Stimulated activated CD8-positive, alpha-beta memory T cell treated with anti-CD3 and anti-CD28 coated beads, Interleukin-4, amount 100 ng/mL, for 48 hours (primary cell): ENCODE data around the gene KLHL18.
"Not testable (repeated sequence)": the region's sequence is repeated elsewhere in the genome, so short reads cannot be mapped to it uniquely, and the experiment has no call there.

ENCODE experiments used
- DNase-seq: peaks from one replicate; pipeline ENCODE4 v3.0.0-alpha.2; 2020

KLHL18 gene

GRCh38 chr3:47282424-47283192, at the start of gene KLHL18, which contains the start of gene KIF9:
KLHL18 (plus strand) TSS chr3:47282944; CDS start chr3:47282966, 22 bp downstream.
KIF9 (minus strand) TSS chr3:47282799; CDS start chr3:47277374, 5,425 bp downstream.
- peak; percentile 97 for DNase-seq

DNA sequence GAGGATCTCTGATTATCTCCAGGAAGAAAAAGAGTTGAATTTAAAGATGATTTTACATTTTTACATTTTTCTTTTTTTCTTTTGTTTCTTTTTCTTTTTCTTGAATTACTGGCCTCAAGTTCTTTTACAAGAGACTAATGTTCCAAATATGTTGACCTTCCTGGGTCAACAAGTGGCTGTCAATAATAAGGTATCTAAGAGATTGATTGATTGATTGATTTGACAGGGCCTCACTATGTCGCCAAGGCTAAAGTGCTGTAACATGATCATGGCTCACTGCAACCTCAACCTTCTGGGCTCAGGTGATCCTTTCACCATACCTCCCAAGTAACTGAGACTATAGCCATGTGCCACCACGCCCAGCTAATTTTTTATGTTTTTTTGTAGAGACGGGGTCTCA, 44.7 kb upstream of the KLHL18 start:
- DNase-seq, result no peak

DNA sequence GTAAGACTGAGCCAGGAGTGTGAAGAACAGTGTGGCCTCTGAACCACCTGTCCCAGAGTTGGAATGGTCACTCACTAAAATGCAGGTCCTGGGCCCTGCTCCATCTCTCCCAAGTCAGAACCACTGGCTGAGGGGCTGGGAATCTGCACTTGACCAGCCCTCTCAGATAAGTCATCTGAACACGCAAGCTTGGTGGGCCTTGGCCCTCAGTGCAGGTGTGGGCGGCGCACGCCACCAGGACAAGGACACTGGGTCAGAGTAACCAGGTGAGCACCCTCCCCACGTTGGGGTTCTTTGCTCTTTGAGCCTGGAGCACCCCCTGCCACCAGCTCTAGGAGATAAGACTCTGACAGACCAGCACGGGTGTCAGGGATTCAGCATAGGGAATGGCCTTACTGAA, 42.8 kb upstream of the KLHL18 start:
- DNase-seq, result no peak

- DNase-seq, result no peak
Observed at GRCh38 chr3:47243419-47244147, 39.2 kb upstream of the KLHL18 start.

- DNase-seq, result no peak
Observed at GRCh38 chr3:47244531-47245100, 38.1 kb upstream of the KLHL18 start.

GRCh38 chr3:47245271-47245670, 37.5 kb upstream of the KLHL18 start:
- DNase-seq, result no peak

DNA sequence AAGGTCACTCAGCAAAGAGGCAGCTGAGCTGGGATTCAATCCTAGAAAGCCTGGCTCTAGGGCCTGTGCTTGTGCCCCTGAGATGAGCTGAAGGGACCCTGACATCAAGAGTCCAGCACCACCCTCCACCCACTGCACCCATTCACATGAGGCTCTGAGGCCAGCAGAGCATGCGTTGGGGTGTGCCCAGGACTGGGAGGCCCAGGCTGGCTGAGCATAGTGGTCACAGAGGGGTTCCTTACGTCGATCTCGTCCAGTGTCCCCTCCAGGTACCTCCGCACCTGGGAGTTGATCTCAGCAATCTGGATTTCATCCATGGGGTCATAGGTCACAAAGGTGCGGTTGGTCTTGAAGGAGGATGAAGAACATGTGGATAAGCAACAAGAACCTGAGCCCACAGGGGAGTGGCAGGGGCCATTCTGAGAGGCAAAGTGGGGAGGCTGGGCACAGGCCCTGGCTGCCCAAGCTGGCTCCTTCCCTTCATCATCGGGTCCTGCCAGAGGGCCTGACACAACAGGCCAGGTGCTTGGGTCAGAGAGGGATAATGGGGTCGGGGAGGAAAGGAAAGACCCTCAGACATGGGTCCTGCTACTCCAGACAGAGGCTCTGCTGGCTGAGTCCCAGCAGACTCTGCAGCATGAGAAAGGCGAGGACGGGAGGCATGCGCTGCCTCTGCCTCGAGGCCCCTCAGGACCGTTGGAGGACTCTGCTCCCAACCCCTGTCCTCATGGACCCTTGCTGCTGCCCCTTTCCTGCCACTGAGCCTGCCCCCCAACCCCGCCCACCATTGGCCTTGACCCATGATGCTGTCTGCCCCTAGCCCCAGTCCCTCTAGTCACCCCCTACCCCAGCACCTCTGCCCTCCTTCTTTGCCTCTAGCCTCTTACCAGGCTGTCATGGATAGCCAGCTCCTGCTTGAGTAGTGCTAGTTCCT, 35.3 kb upstream of the KLHL18 start:
- DNase-seq, result no peak

DNA sequence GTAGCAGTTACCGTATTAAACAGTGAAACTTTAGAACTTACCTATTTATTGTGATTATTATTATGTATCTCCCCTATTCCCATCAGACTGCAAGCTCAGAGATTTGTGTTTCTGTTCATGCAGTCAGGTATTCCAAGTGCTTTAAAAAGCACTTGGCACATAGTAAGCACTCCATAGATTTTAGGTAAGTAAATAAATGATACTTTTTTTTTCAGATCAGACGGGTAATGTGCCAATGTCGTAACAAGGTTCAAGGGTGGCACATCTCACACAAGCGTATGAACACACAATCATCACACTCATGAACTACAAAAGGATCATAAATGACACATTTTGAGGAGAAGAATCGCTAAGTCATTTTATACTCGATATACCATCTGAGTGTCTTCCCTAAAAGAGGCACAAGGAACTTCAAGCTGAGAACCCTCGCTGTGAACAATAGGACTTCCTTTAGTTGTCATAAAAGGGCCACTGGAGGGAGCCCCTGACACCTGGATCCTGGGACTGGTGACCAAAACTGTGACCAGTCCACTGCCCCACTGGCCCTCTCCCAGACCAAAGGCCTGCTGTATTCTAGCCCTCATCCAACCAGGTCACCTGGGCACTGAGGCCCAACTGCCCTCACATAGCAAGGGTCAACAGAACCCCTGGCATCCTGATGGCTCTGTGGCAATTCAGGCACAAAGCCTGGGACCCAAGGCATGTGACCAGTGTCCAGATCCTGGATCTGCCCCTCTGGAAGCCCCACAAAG, 32.3 kb upstream of the KLHL18 start:
- no peak for DNase-seq

DNA sequence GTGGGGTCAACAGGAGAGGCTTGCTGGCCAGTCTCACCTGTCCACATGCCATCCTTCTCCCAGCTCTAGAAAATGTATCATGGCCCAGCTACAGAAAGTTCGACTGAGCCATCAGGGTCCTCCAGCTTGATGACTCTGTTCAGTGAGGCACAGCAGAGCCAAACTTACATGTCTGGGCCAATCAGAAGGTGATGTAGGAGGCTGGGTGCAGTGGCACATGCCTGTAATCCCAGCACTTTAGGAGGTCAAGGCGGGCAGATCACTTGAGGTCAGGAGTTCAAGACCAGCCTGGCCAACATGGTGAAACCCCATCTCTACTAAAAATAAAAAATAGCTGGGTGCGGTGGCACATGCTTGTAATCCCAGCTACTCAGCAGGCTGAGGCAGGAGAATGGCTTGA, 31.7 kb upstream of the KLHL18 start:
- not testable (repeated sequence) for DNase-seq

- no peak for DNase-seq
Observed at GRCh38 chr3:47251689-47252088, 31.1 kb upstream of the KLHL18 start.

- DNase-seq, result not testable (repeated sequence)
Observed at GRCh38 chr3:47256331-47256730, 26.4 kb upstream of the KLHL18 start.

GRCh38 chr3:47259114-47259513, 23.6 kb upstream of the KLHL18 start:
- DNase-seq, result no peak

DNA sequence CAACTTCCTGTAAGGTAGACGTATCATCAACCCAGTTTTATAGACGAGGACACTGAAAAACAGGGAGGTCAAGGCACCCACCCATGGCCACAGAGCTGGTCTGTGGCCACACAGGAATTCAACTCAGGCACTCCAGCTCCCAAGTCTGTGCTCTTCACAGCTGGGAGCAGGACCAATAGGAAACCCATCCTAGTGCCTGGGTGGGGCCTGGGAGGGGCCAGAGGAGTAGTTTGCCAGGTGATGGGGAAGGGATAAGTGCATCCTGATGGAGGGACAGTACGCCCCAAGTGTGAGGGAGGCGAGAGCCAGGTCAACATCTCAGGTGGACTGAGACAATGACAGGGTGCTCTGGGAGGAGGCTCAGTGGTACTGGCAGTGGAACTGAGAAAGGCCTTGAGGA, 22.1 kb upstream of the KLHL18 start:
- DNase-seq, result no peak

DNA sequence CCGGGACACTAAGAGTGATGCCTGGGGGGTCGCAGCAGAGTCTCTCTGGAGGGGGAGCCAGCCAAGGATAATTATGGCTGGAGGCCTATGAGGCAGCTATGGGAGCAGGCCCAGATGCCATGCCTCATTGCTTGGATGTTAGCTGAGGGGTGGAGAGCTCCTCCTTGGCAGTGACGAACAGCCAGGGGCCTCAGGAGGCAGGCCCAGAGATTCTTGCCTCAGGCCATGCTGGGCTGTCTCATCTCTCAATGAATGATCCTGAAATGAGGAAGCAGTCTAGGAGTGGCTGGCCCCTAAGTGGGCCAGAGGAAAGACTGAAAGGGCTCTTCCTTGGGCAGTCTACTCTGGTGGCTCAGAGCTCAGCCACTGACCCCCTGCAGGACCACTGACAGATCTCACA, 21.4 kb upstream of the KLHL18 start:
- DNase-seq, result no peak

GRCh38 chr3:47265008-47265407, 17.7 kb upstream of the KLHL18 start:
- DNase-seq, result no peak

GRCh38 chr3:47265725-47266428, 16.9 kb upstream of the KLHL18 start:
- no peak for DNase-seq

- DNase-seq, result peak; percentile 73
Observed at GRCh38 chr3:47266709-47267489, 15.8 kb upstream of the KLHL18 start.

DNA sequence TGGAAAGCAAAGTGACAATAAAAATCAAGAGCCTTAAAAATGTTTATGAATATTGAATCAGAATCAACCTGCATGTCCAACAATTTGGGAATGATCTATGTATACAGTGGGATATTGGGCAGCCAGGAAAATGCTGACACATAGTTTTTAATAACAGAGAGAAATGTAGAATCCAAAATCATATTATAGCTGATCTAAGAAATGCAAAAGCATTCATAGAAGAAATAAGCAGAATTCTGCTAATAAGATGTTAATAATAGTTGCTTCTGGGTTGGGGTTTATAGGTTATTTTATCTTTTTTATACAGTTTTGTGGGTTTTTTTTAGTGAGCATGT, 15.3 kb upstream of the KLHL18 start:
- no peak for DNase-seq

DNA sequence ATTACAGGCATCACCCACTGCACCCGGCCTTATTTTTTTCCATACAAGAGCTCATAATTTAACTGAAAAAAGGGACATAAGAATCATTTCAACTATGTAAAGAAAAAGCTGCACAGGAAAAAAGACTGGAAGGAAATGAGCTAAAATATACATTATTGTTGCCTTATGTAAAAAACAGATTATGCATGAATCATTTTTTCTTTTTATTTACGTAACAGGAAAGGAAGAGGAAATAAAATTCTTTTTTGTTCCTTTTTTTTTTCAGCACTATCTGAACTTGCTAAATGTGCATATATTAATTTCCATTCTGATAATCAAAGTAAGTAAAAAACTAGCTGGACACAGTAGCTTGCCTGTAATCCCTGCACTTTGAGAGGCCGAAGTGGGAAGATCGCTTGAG, 12.2 kb upstream of the KLHL18 start:
- DNase-seq, result no peak

DNA sequence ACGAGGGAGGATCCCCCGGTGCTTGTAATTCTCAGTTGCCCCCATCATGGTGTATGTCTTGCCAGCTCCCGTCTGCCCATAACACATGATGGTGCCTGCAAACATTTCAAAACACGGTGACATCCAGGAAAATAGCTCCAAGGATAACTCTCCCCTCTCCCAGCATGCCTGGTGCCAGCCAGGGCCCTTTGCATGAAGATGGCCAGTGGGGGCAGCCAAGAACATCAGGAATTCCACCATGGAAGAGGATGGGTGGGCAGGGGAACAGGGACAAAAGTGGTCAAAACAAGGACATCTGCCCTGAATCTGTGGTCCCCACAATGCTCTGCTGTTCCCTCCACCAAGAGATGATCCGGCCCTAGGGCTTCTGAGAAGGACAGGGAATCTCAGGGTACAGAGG, 9.2 kb upstream of the KLHL18 start:
- no peak for DNase-seq

- DNase-seq, result no peak
Observed at GRCh38 chr3:47274652-47275051, 8.1 kb upstream of the KLHL18 start.
